Measurements from ENCODE around the gene TOMM40.

- TF ChIP-seq, protein P1, sequence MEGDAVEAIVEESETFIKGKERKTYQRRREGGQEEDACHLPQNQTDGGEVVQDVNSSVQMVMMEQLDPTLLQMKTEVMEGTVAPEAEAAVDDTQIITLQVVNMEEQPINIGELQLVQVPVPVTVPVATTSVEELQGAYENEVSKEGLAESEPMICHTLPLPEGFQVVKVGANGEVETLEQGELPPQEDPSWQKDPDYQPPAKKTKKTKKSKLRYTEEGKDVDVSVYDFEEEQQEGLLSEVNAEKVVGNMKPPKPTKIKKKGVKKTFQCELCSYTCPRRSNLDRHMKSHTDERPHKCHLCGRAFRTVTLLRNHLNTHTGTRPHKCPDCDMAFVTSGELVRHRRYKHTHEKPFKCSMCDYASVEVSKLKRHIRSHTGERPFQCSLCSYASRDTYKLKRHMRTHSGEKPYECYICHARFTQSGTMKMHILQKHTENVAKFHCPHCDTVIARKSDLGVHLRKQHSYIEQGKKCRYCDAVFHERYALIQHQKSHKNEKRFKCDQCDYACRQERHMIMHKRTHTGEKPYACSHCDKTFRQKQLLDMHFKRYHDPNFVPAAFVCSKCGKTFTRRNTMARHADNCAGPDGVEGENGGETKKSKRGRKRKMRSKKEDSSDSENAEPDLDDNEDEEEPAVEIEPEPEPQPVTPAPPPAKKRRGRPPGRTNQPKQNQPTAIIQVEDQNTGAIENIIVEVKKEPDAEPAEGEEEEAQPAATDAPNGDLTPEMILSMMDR (IDR thresholded peaks at IDR 0.05; ENCODE audit: insufficient read depth, low read depth, low read length) = no peak
- no peak for TF ChIP-seq EZH2 (IDR thresholded peaks at IDR 0.05; ENCODE audit: insufficient read depth, low read length)
These were observed 36.7 kb downstream of the TOMM40 start for GRCh38 chr19:44927746-44928145.

All from astrocyte (in vitro differentiated cells and primary cell).